ENCODE results near the gene CDKAL1.

GRCh38 chr6:20700375-20700774, 166.1 kb downstream of the CDKAL1 start:
- TF ChIP-seq POLR2AphosphoS5 (IDR thresholded peaks at IDR 0.05; ENCODE audit: low read depth, low read length) (no peak), SIN3A (IDR thresholded peaks at IDR 0.05; ENCODE audit: borderline replicate concordance, insufficient read depth, low read length) (no peak), REST (IDR thresholded peaks at IDR 0.05; ENCODE audit: insufficient read depth in 1 of 2, low read depth in 2 of 2, low read length in 2 of 2) (no peak), TAF1 (IDR thresholded peaks at IDR 0.05; ENCODE audit: borderline replicate concordance, insufficient read depth, low read length) (no peak)
